H1 (cell line): ENCODE measurements around the gene GGN. TPM values are rescaled to one million over a fixed set of nuclear protein-coding genes. Genes with fewer than 3 reads are reported as not detected.

Experiments
- CTCF ChIA-PET: fragments of 300-600 bp; sonication (Branson Sonifier 250); formaldehyde crosslinking; loops from one replicate; lab custom pipeline; 2021; ENCODE audit not compliant: partially characterized antibody; lab: Charles Lee
- POLR2A ChIA-PET: fragments of 300-600 bp; sonication (Branson Sonifier 250); formaldehyde crosslinking; loops from one replicate; lab custom pipeline; 2021; ENCODE audit warnings: inconsistent platforms; ENCODE audit not compliant: partially characterized antibody; lab: Charles Lee
- DNase-seq, 2 experiments: peaks; one replicate each; pipeline versions ENCODE4 v3.0.0 to v3.0.0-alpha.2; 2010 to 2022; ENCODE audit warnings: low spot score in 2 of 2, low read depth in 1 of 2, mixed read lengths in 1 of 2
- FAIRE-seq: peaks from 2 replicates; lab custom pipeline; 2011; peaks lifted over from hg19 to GRCh38; lab: Jason Lieb, UNC
- H2AFZ ChIP-seq: 2 replicates; pipeline ENCODE4 v1.8.1; 2012; ENCODE audit warnings: low read length, inconsistent platforms
- H2AK5ac ChIP-seq: 2 replicates; pipeline ENCODE4 v1.6.1; 2013; ENCODE audit warnings: low read depth, low read length
- H2BK120ac ChIP-seq: replicated peaks from 2 replicates; pipeline ENCODE3; 2013; ENCODE audit warnings: low read depth, low read length, inconsistent platforms
- H2BK12ac ChIP-seq: 2 replicates; pipeline ENCODE4 v1.6.1; 2013; ENCODE audit warnings: low read depth, low read length
- H2BK15ac ChIP-seq: 2 replicates; pipeline ENCODE4 v1.6.1; 2013; ENCODE audit warnings: low read length
- H2BK20ac ChIP-seq: 2 replicates; pipeline ENCODE4 v1.6.1; 2013; ENCODE audit warnings: low read length
- H2BK5ac ChIP-seq: 2 replicates; pipeline ENCODE4 v1.6.1; 2013; ENCODE audit warnings: low read depth, low read length
- H3K14ac ChIP-seq: 2 replicates; pipeline ENCODE4 v1.6.1; 2013; ENCODE audit warnings: inconsistent platforms; ENCODE audit not compliant: insufficient read length
- H3K18ac ChIP-seq: 2 replicates; pipeline ENCODE4 v1.6.1; 2013; ENCODE audit warnings: low read length; ENCODE audit errors: extremely low read depth
- H3K23ac ChIP-seq: 2 replicates; pipeline ENCODE4 v1.6.1; 2013; ENCODE audit warnings: inconsistent platforms; ENCODE audit not compliant: insufficient read length
- H3K23me2 ChIP-seq: 2 replicates; pipeline ENCODE4 v1.6.1; 2013; ENCODE audit warnings: low read depth, low read length
- H3K27ac ChIP-seq: 2 replicates; pipeline ENCODE4 v1.6.1; 2011; ENCODE audit warnings: low read depth, low read length, inconsistent platforms
- H3K27me3 ChIP-seq, 4 experiments: replicated peaks in 1 of 4; 1 replicate in 1 of 4; 2 replicates in 3 of 4; pipeline versions ENCODE4 v1.6.1 to v1.8.1; 2011 to 2013; ENCODE audit warnings: low read length in 3 of 4, mild to moderate bottlenecking in 3 of 4, inconsistent platforms in 2 of 4, mixed read lengths in 2 of 4, moderate library complexity in 1 of 4; ENCODE audit not compliant: control insufficient read depth in 3 of 4, insufficient read depth in 3 of 4; ENCODE audit errors: extremely low read depth in 1 of 4
- H3K36me3 ChIP-seq, 4 experiments: 2 replicates each; pipeline versions ENCODE4 v1.6.1 to v1.8.1; 2011 to 2013; ENCODE audit warnings: mild to moderate bottlenecking in 4 of 4, low read length in 3 of 4, moderate library complexity in 2 of 4, control low read depth in 1 of 4, inconsistent platforms in 1 of 4; ENCODE audit not compliant: insufficient read depth in 4 of 4, control insufficient read depth in 2 of 4
- H3K4ac ChIP-seq: replicated peaks from 2 replicates; pipeline ENCODE3; 2013; ENCODE audit warnings: low read length, low read depth, mixed read lengths, inconsistent platforms; ENCODE audit not compliant: insufficient read length
- H3K4me1 ChIP-seq, 4 experiments: replicated peaks in 1 of 4; 1 replicate in 1 of 4; 2 replicates in 3 of 4; pipeline versions ENCODE4 v1.6.1 to v1.8.1; 2011 to 2013; ENCODE audit warnings: low read length in 3 of 4, inconsistent platforms in 2 of 4, mixed read lengths in 1 of 4; ENCODE audit not compliant: insufficient read depth in 4 of 4, control insufficient read depth in 3 of 4
- H3K4me2 ChIP-seq, 2 experiments: 2 replicates each; pipeline versions ENCODE4 v1.6.1 to v1.8.1; 2011 to 2013; ENCODE audit warnings: low read depth in 2 of 2, low read length in 2 of 2, control low read depth in 1 of 2, inconsistent platforms in 1 of 2, mild to moderate bottlenecking in 1 of 2; ENCODE audit not compliant: insufficient read depth in 1 of 2
- H3K4me3 ChIP-seq, 4 experiments: fragments of 200-600, 300-600 bp in 1 of 4; sonication (generic), shearing (Covaris generic), sonication (Bioruptor Twin) in 1 of 4; 2 replicates each; pipeline versions ENCODE4 v1.5.1 to v1.8.1; 2011 to 2016; ENCODE audit warnings: low read length in 4 of 4, low read depth in 3 of 4, control low read depth in 2 of 4, inconsistent platforms in 2 of 4, mild to moderate bottlenecking in 2 of 4, mixed read lengths in 1 of 4, moderate library complexity in 1 of 4; ENCODE audit not compliant: insufficient read depth in 2 of 4; ENCODE audit errors: extremely low read depth in 1 of 4
- H3K56ac ChIP-seq: replicated peaks from 2 replicates; pipeline ENCODE3; 2013; ENCODE audit warnings: low read depth, mild to moderate bottlenecking, mixed read lengths, low read length, inconsistent platforms; ENCODE audit not compliant: insufficient read length
- H3K79me1 ChIP-seq: 2 replicates; pipeline ENCODE4 v1.6.1; 2013; ENCODE audit warnings: low read depth, low read length, control low read depth
- H3K79me2 ChIP-seq, 2 experiments: 2 replicates each; pipeline versions ENCODE4 v1.6.1 to v1.8.1; 2012 to 2013; ENCODE audit warnings: low read length in 2 of 2, mild to moderate bottlenecking in 2 of 2, inconsistent platforms in 1 of 2; ENCODE audit not compliant: insufficient read depth in 2 of 2, control insufficient read depth in 1 of 2
- H3K9ac ChIP-seq, 4 experiments: replicated peaks in 1 of 4; 1 replicate in 1 of 4; 2 replicates in 3 of 4; pipeline versions ENCODE4 v1.6.1 to v1.8.1; 2011 to 2013; ENCODE audit warnings: low read depth in 3 of 4, low read length in 3 of 4, control low read depth in 2 of 4, mild to moderate bottlenecking in 2 of 4, moderate library complexity in 2 of 4, inconsistent platforms in 1 of 4; ENCODE audit errors: extremely low read depth in 1 of 4
- H3K9me3 ChIP-seq, 2 experiments: 2 replicates each; pipeline versions ENCODE4 v1.6.1 to v1.8.1; 2012 to 2013; ENCODE audit warnings: mild to moderate bottlenecking in 2 of 2, moderate library complexity in 2 of 2, control low read depth in 1 of 2, inconsistent platforms in 1 of 2, low read depth in 1 of 2, low read length in 1 of 2, mixed read lengths in 1 of 2; ENCODE audit not compliant: insufficient read depth in 2 of 2
- H4K20me1 ChIP-seq, 2 experiments: replicated peaks in 1 of 2; 2 replicates each; pipeline versions ENCODE3 to v1.8.1; 2011 to 2013; ENCODE audit warnings: inconsistent platforms in 2 of 2, low read length in 2 of 2, mild to moderate bottlenecking in 1 of 2; ENCODE audit not compliant: insufficient read depth in 2 of 2, control insufficient read depth in 1 of 2
- H4K5ac ChIP-seq: 2 replicates; pipeline ENCODE4 v1.6.1; 2013; ENCODE audit warnings: low read length, low read depth, mixed read lengths, inconsistent platforms; ENCODE audit not compliant: insufficient read length
- H4K8ac ChIP-seq: 2 replicates; pipeline ENCODE4 v1.8.0; 2013; ENCODE audit warnings: mild to moderate bottlenecking, moderate library complexity, low read length, inconsistent platforms; ENCODE audit not compliant: insufficient read depth; ENCODE audit errors: extremely low read depth
- H4K91ac ChIP-seq: replicated peaks from 2 replicates; pipeline ENCODE3; 2013; ENCODE audit warnings: low read length, mixed read lengths, inconsistent platforms; ENCODE audit not compliant: insufficient read length
- JUN ChIP-seq: IDR thresholded peaks from 2 replicates; pipeline ENCODE4 v1.6.1; 2011; ENCODE audit warnings: low read depth, mild to moderate bottlenecking, improper control_type of control experiment, low read length
- KDM5A ChIP-seq: fragments of 200-600 bp; IDR thresholded peaks from 2 replicates; pipeline ENCODE4 v1.7.1; 2012; ENCODE audit warnings: mild to moderate bottlenecking, low read length, inconsistent platforms, mixed read lengths
- PHF8 ChIP-seq: fragments of 200-600 bp; sonication (generic); conservative IDR thresholded peaks from 2 replicates; pipeline ENCODE4 v1.7.1; 2012; ENCODE audit warnings: low read depth, mild to moderate bottlenecking, inconsistent platforms, low read length, moderate library complexity
- RAD21 ChIP-seq, 2 experiments: IDR thresholded peaks in 1 of 2; conservative IDR thresholded peaks in 1 of 2; 2 replicates each; pipeline ENCODE4 v1.6.1; 2011; ENCODE audit warnings: low read depth in 2 of 2, low read length in 2 of 2, improper control_type of control experiment in 1 of 2, inconsistent platforms in 1 of 2, mild to moderate bottlenecking in 1 of 2, moderate library complexity in 1 of 2
- SAP30 ChIP-seq: fragments of 300-600 bp; sonication (generic); IDR thresholded peaks from 2 replicates; pipeline ENCODE4 v1.7.1; 2012; ENCODE audit warnings: low read length, moderate library complexity, mild to moderate bottlenecking, inconsistent platforms; ENCODE audit not compliant: insufficient read depth, insufficient replicate concordance
- SP2 ChIP-seq: IDR thresholded peaks from 2 replicates; pipeline ENCODE4 v1.6.1; 2012; ENCODE audit warnings: mild to moderate bottlenecking, low read length, inconsistent platforms
- SUZ12 ChIP-seq: fragments of 200-600 bp; sonication (generic); IDR thresholded peaks from 2 replicates; pipeline ENCODE4 v1.6.1; 2012; ENCODE audit warnings: mild to moderate bottlenecking, inconsistent platforms, low read length, moderate library complexity, mixed read lengths
- TCF12 ChIP-seq: IDR thresholded peaks from 2 replicates; pipeline ENCODE4 v1.6.1; 2011; ENCODE audit warnings: low read depth, mild to moderate bottlenecking, low read length
- WGBS, 2 experiments: shearing (Covaris generic) in 1 of 2; methylation state at CpG; one replicate each; pipeline versions ENCODE4 v1.1.6 to v1.1.7; 2013 to 2015; ENCODE audit warnings: low lambda C conversion rate in 2 of 2, mixed read lengths in 2 of 2, inconsistent platforms in 1 of 2, low coverage in 1 of 2, missing lambda C conversion rate in 1 of 2; ENCODE audit not compliant: insufficient replicate concordance in 2 of 2, insufficient coverage in 1 of 2, insufficient read length in 1 of 2; ENCODE audit errors: extremely low coverage in 1 of 2, missing lambda C conversion rate in 1 of 2; 5-methylcytosine and 5-hydroxymethylcytosine counted together
- polyA plus RNA-seq, 7 experiments: library from polyadenylated mRNA; depleted of rRNA in 3 of 7; stranded (reverse) in 5 of 7; unstranded in 2 of 7; fragments of >200 nt in 5 of 7; fragments of 200-250 nt in 2 of 7; gene quantifications; 1 replicate in 5 of 7; 2 replicates in 1 of 7; 4 replicates in 1 of 7; pipeline versions ENCODE4 v1.2.1 to v1.2.3, GENCODE V29; 2011 to 2013; ENCODE audit warnings: missing spikeins in 2 of 7, mixed read lengths in 2 of 7
- total RNA-seq: library from RNA; stranded (reverse); fragmentation: NEBNext Ultra II Directional; extraction: Animal tissue kit (Norgen Biotek cat#: 25700); gene quantifications from 2 replicates; pipeline ENCODE4 v1.2.1, GENCODE V29; 2021
- TF ChIP-seq, protein P1 (sequence below): IDR thresholded peaks from 2 replicates; pipeline ENCODE4 v1.6.1; 2012; ENCODE audit warnings: low read length, inconsistent platforms
- TF ChIP-seq, protein P2 (sequence below): IDR thresholded peaks from 2 replicates; pipeline ENCODE4 v1.6.1; 2011; ENCODE audit warnings: low read depth, mild to moderate bottlenecking, low read length; ENCODE audit not compliant: insufficient read depth

Gene GGN
- total and polyA plus RNA-seq, 2 of the 8 experiments (the other 6 are each of a cell fraction or from before 2014, with no cell fraction given): 0.47 to 1.2 TPM

DNA sequence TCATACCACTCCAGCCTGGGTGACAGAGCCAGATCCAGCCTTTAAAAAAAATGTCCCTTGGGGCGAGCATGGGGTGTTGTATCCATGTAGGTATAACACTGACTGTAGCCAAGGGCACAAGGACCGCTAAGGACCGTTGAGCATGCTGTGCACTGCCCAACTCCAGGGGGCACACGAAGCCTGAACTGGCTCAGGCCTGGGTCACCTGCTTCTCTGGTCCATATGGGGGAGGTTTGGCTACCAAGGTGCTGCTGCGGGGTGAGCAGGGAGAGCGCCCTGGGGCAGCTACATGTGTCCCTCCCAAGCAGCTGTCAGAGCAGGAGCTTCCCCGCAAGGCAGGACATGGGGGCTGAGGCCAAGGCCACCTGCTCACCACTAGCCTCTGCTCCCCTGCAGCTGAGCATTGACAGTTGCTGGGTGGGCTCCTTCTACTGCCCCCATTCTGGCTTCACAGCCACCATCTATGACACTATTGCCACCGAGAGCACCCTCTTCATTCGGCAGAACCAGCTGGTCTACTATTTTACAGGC lies 35.9 kb downstream of the GGN start:
- no peak for FAIRE-seq
- TF ChIP-seq RAD21 (IDR thresholded peaks at IDR 0.05 in 1 of 2, conservative IDR thresholded peaks at IDR 0.05 in 1 of 2; ENCODE audit: low read depth in 2 of 2, low read length in 2 of 2) (no peak), TCF12 (no peak), SP2 (no peak), KDM5A (no peak), SAP30 (no peak), JUN (no peak), SUZ12 (no peak), PHF8 (no peak)
- TF ChIP-seq, protein P1, sequence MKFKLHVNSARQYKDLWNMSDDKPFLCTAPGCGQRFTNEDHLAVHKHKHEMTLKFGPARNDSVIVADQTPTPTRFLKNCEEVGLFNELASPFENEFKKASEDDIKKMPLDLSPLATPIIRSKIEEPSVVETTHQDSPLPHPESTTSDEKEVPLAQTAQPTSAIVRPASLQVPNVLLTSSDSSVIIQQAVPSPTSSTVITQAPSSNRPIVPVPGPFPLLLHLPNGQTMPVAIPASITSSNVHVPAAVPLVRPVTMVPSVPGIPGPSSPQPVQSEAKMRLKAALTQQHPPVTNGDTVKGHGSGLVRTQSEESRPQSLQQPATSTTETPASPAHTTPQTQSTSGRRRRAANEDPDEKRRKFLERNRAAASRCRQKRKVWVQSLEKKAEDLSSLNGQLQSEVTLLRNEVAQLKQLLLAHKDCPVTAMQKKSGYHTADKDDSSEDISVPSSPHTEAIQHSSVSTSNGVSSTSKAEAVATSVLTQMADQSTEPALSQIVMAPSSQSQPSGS: no peak
- TF ChIP-seq, protein P2, sequence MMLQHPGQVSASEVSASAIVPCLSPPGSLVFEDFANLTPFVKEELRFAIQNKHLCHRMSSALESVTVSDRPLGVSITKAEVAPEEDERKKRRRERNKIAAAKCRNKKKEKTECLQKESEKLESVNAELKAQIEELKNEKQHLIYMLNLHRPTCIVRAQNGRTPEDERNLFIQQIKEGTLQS: no peak

More for the DNA sequence above, 35.9 kb downstream of the GGN start:
- no peaks in the 10 kb centered on the region for H3K79me1 ChIP-seq
- no peak for DNase-seq
- ChIA-PET CTCF (interaction anchor here (0.7 to 3.8 kb wide), 7 partner anchors 9 to 209 kb away, joined by 3 to 15 read pairs (median 4); no protein-coding TSS in a partner anchor), POLR2A (interaction anchor here (0.7 to 1.6 kb wide), 6 partner anchors 9 to 34 kb away, joined by 3 to 6 read pairs (median 4); no protein-coding TSS in a partner anchor)
- H3K4me3 ChIP-seq: no peak overlapping the region
- H2AK5ac ChIP-seq: no peak overlapping the region
- no peak overlapping the region for H3K56ac ChIP-seq
- no peak overlapping the region for H2AFZ ChIP-seq
- no peak overlapping the region for H4K5ac ChIP-seq
- no peak overlapping the region for H2BK15ac ChIP-seq
- H2BK120ac ChIP-seq: no peak overlapping the region
- no peaks in the 10 kb centered on the region for H3K36me3 ChIP-seq
- no peaks in the 10 kb centered on the region for H3K9me3 ChIP-seq
- no peaks in the 10 kb centered on the region for H4K20me1 ChIP-seq
- H3K14ac ChIP-seq: no peak overlapping the region
- peak overlapping the region; percentile 38 for H3K4ac ChIP-seq
- H3K79me2 ChIP-seq: no peaks in the 10 kb centered on the region
- no peak overlapping the region for H3K9ac ChIP-seq
- no peak overlapping the region for H2BK20ac ChIP-seq
- H2BK12ac ChIP-seq: 0 out of 2 replicates have a peak overlapping the region, but pooled peaks have one; percentile 39
- no peak overlapping the region for H3K27ac ChIP-seq
- H2BK5ac ChIP-seq: no peak overlapping the region
- H3K4me2 ChIP-seq: no peak overlapping the region
- H3K18ac ChIP-seq: no peak overlapping the region
- no peaks in the 10 kb centered on the region for H3K4me1 ChIP-seq
- no peak overlapping the region for H3K23ac ChIP-seq
- H3K23me2 ChIP-seq: no peaks in the 10 kb centered on the region
- H4K8ac ChIP-seq: no peak overlapping the region
- no peak overlapping the region for H4K91ac ChIP-seq
- no peaks in the 10 kb centered on the region; a peak in 1 of 7 replicates for H3K27me3 ChIP-seq
- 75% methylated on average over 9 of the region's 9 CpGs; no CpG with 5 or more reads in 1 of the 2 experiments for WGBS, 2 experiments
